ENCODE measurements around the gene TNFAIP2. TPM values are rescaled to one million over a fixed set of nuclear protein-coding genes. Genes with fewer than 3 reads are reported as not detected.

Gene TNFAIP2
- total and polyA plus RNA-seq, 9 of the 15 experiments (the other 6 are each of a cell fraction or from before 2014, with no cell fraction given), result 22.6 to 68.6 (median 44.6) TPM

- in situ Hi-C loops (cut with MboI), result no loop called here
- no peak for DNase-seq (ENCODE audit: extremely low read depth in 1 of 4, low spot score in 3 of 4)
- Histone ChIP-seq H3K4me2 (ENCODE audit: insufficient read depth, low read length) (no peak overlapping the region), H4K20me1 (replicated peaks; ENCODE audit: control insufficient read depth, insufficient read depth, low read length) (no peaks in the 10 kb centered on the region), H3K79me2 (ENCODE audit: control insufficient read depth, insufficient read depth, low read length) (peaks cover 17% of the 10 kb centered on the region), H3K4me3 (no peak overlapping the region), H3K27ac (ENCODE audit: extremely low read depth, low read depth, low read length) (no peak overlapping the region), H3K9ac (ENCODE audit: insufficient read depth in 1 of 2, low read depth in 2 of 2, low read length in 2 of 2) (no peak overlapping the region; a peak in 1 of 4 replicates), H3K36me3 (ENCODE audit: control insufficient read depth, insufficient read depth, low read length) (peaks cover 60% of the 10 kb centered on the region; the same call in 2 of the 3 replicates), H3K9me3 (replicated peaks; ENCODE audit: control insufficient read depth, insufficient read depth, low read depth, low read length) (no peaks in the 10 kb centered on the region), H3K9me1 (ENCODE audit: control insufficient read depth, insufficient read depth, low read length) (no peaks in the 10 kb centered on the region), H3K4me1 (replicated peaks in 1 of 2; ENCODE audit: control insufficient read depth in 2 of 2, insufficient read depth in 2 of 2, low read length in 2 of 2) (peaks cover 0 to 54% of the 10 kb centered on the region in 2 experiments; a peak in 4 of 5 replicates), H3K27me3 (ENCODE audit: control insufficient read depth in 2 of 2, insufficient read depth in 2 of 2, low read length in 2 of 2) (no peaks in the 10 kb centered on the region), H2AFZ (ENCODE audit: low read depth, low read length) (no peak overlapping the region)
- no peak for FAIRE-seq
- WGBS (ENCODE audit: insufficient coverage, low coverage, missing lambda C conversion rate), result 86% methylated on average over 7 of the region's 13 CpGs
- ChIA-PET CTCF (ENCODE audit: low intra/inter-chr PET ratio) (no interaction called here), POLR2A (interaction anchor here (0.6 to 1.1 kb wide), 4 partner anchors 29 to 205 kb away, joined by 3 read pairs; partner anchors contain the start of gene EIF5)
- TF ChIP-seq ZBTB43 (CRISPR knock-in tag; IDR thresholded peaks at IDR 0.05) (no peak), FOXP1 (CRISPR knock-in tag; IDR thresholded peaks at IDR 0.05) (no peak), MLX (CRISPR knock-in tag; conservative IDR thresholded peaks at IDR 0.05) (no peak), ZNF282 (CRISPR knock-in tag; IDR thresholded peaks at IDR 0.05) (no peak), NRF1 (conservative IDR thresholded peaks at IDR 0.05 in 1 of 2, IDR thresholded peaks at IDR 0.05 in 1 of 2) (no peak), ATF2 (CRISPR knock-in tag; IDR thresholded peaks at IDR 0.05) (no peak), THAP12 (CRISPR knock-in tag; IDR thresholded peaks at IDR 0.05) (no peak), PTTG1 (tag; IDR thresholded peaks at IDR 0.05; ENCODE audit: low read depth) (no peak), ZNF764 (CRISPR knock-in tag; IDR thresholded peaks at IDR 0.05; ENCODE audit: low read depth) (no peak), COPS2 (conservative IDR thresholded peaks at IDR 0.05) (no peak), PATZ1 (CRISPR knock-in tag; IDR thresholded peaks at IDR 0.05; ENCODE audit: borderline replicate concordance) (no peak)
- ATAC-seq, result no peak
- no TSS peak for BruUV-seq (replicated peaks)
- intact Hi-C loops (cut with micrococcal nuclease), result no loop called here
These were observed 5.5 kb downstream of the TNFAIP2 start for GRCh38 chr14:103128631-103129300.

Data from K562 (cell line).